ENCODE data around the gene KMT2B. TPM values are rescaled to one million over a fixed set of nuclear protein-coding genes. Genes with fewer than 3 reads are reported as not detected.
A peak's percentile ranks its signal among the peaks of the same experiment; 100 is the strongest.

The KMT2B gene
- total and polyA plus RNA-seq, 2 donors (not counting 1 experiment from before 2014, with no cell fraction given) = 85.6 to 96.9 TPM

- DNase-seq (peak; percentile 92), ATAC-seq (ENCODE audit: low read depth) (peak; percentile 100)
- H4K20me1 ChIP-seq (ENCODE audit: control insufficient read depth, insufficient read depth, low read length, poor library complexity, severe bottlenecking) = no peaks in the 10 kb centered on the region
- H3K9ac ChIP-seq (ENCODE audit: low read length) = no peak overlapping the region
- no peaks in the 10 kb centered on the region for H3K9me3 Mint-ChIP-seq (ENCODE audit: insufficient read depth)
- intact Hi-C loops (cut with micrococcal nuclease) = loop anchor here (1.0 to 5.0 kb wide), 8 partner anchors 8 to 360 kb away; partner anchors contain the start of genes ARHGAP33, HSPB6, PROSER3 and THAP8
- H3K9me3 ChIP-seq (ENCODE audit: control extremely low read depth in 1 of 3, control insufficient read depth in 2 of 3, insufficient read depth in 1 of 3, low read length in 2 of 3) = no peaks in the 10 kb centered on the region
- 31% methylated on average over 4 of the region's 8 CpGs for WGBS (ENCODE audit: insufficient coverage)
- ChIA-PET CTCF (interaction anchor here (0.6 to 7.7 kb wide), 19 partner anchors 9 to 434 kb away, joined by 3 to 123 read pairs (median 4); partner anchors contain the start of genes IGFLR1, LIN37, PSENEN and U2AF1L4), POLR2A (interaction anchor here (1.2 kb wide), 1 partner anchor 15 kb away, joined by 6 read pairs; no protein-coding TSS in a partner anchor)
- H3K79me2 ChIP-seq (ENCODE audit: control insufficient read depth, insufficient read depth, low read length) = no peaks in the 10 kb centered on the region
- H3K4me2 ChIP-seq (replicated peaks; ENCODE audit: low read depth, low read length, poor library complexity, severe bottlenecking) = no peak overlapping the region
- H3K4me1 Mint-ChIP-seq = no peaks in the 10 kb centered on the region
- no peaks in the 10 kb centered on the region for H3K27me3 Mint-ChIP-seq
- no peak overlapping the region for H3K4me3 ChIP-seq (ENCODE audit: control extremely low read depth in 1 of 5, extremely low read depth in 1 of 5, insufficient read depth in 1 of 5, low read depth in 2 of 5, low read length in 4 of 5)
- H3K27me3 ChIP-seq (replicated peaks in 1 of 4; ENCODE audit: control extremely low read depth in 1 of 4, control insufficient read depth in 3 of 4, insufficient read depth in 4 of 4, low read length in 3 of 4) = no peaks in the 10 kb centered on the region
- H3K36me3 ChIP-seq (replicated peaks in 1 of 2; ENCODE audit: control extremely low read depth in 1 of 2, control insufficient read depth in 1 of 2, extremely low read depth in 1 of 2, insufficient read depth in 2 of 2, low read length in 1 of 2) = no peaks in the 10 kb centered on the region
- H3K27ac Mint-ChIP-seq = no peak overlapping the region
- H3K27ac ChIP-seq (ENCODE audit: low read length in 2 of 2) = no peak overlapping the region
- peak overlapping the region; percentile 39 for H2AFZ ChIP-seq (ENCODE audit: insufficient read depth, low read depth, low read length, poor library complexity, severe bottlenecking)
- H3K4me1 ChIP-seq (ENCODE audit: control insufficient read depth in 2 of 2, insufficient read depth in 2 of 2, low read length in 2 of 2) = no peaks in the 10 kb centered on the region
- no peak overlapping the region for H3K4me3 Mint-ChIP-seq
- TF ChIP-seq CTCF (IDR thresholded peaks at IDR 0.05) (peak; percentile 99), EZH2 (IDR thresholded peaks at IDR 0.05; ENCODE audit: borderline replicate concordance, insufficient read depth, low read depth, low read length, poor library complexity, severe bottlenecking) (no peak)
These were observed 23.8 kb upstream of the KMT2B start for GRCh38 chr19:35693835-35694599.

GRCh38 chr19:35695895-35696422 is 21.8 kb upstream of the KMT2B start:
- Histone ChIP-seq H3K27me3 (replicated peaks in 1 of 4; ENCODE audit: control extremely low read depth in 1 of 4, control insufficient read depth in 3 of 4, insufficient read depth in 4 of 4, low read length in 3 of 4) (no peaks in the 10 kb centered on the region), H3K4me1 (ENCODE audit: control insufficient read depth in 2 of 2, insufficient read depth in 2 of 2, low read length in 2 of 2) (no peaks in the 10 kb centered on the region), H3K36me3 (replicated peaks in 1 of 2; ENCODE audit: control extremely low read depth in 1 of 2, control insufficient read depth in 1 of 2, extremely low read depth in 1 of 2, insufficient read depth in 2 of 2, low read length in 1 of 2) (no peaks in the 10 kb centered on the region), H3K27ac (ENCODE audit: low read length in 2 of 2) (no peak overlapping the region), H3K4me2 (replicated peaks; ENCODE audit: low read depth, low read length, poor library complexity, severe bottlenecking) (no peak overlapping the region), H3K9me3 (ENCODE audit: control extremely low read depth in 1 of 3, control insufficient read depth in 2 of 3, insufficient read depth in 1 of 3, low read length in 2 of 3) (no peaks in the 10 kb centered on the region), H2AFZ (ENCODE audit: insufficient read depth, low read depth, low read length, poor library complexity, severe bottlenecking) (no peak overlapping the region), H3K79me2 (ENCODE audit: control insufficient read depth, insufficient read depth, low read length) (no peaks in the 10 kb centered on the region), H4K20me1 (ENCODE audit: control insufficient read depth, insufficient read depth, low read length, poor library complexity, severe bottlenecking) (no peaks in the 10 kb centered on the region), H3K9ac (ENCODE audit: low read length) (no peak overlapping the region), H3K4me3 (ENCODE audit: control extremely low read depth in 1 of 5, extremely low read depth in 1 of 5, insufficient read depth in 1 of 5, low read depth in 2 of 5, low read length in 4 of 5) (no peak overlapping the region)
- Mint-ChIP-seq H3K27ac (no peak overlapping the region), H3K9me3 (ENCODE audit: insufficient read depth) (no peaks in the 10 kb centered on the region), H3K27me3 (no peaks in the 10 kb centered on the region), H3K4me1 (no peaks in the 10 kb centered on the region), H3K4me3 (no peak overlapping the region)
- intact Hi-C loops (cut with micrococcal nuclease) = no loop called here
- TF ChIP-seq EZH2 (IDR thresholded peaks at IDR 0.05; ENCODE audit: borderline replicate concordance, insufficient read depth, low read depth, low read length, poor library complexity, severe bottlenecking) (no peak), CTCF (IDR thresholded peaks at IDR 0.05) (no peak)
- 100% methylated on average over 1 of the region's 2 CpGs for WGBS (ENCODE audit: insufficient coverage)
- ATAC-seq (ENCODE audit: low read depth) (no peak), DNase-seq (no peak)
- ChIA-PET CTCF (interaction anchor here (1.7 to 7.7 kb wide), 3 partner anchors 12 to 24 kb away, joined by 7 to 123 read pairs (median 32); no protein-coding TSS in a partner anchor), POLR2A (interaction anchor here (1.2 to 2.2 kb wide), 2 partner anchors 16 to 18 kb away, joined by 6 to 7 read pairs; no protein-coding TSS in a partner anchor)
